Kidney epithelial cell (primary cell): ENCODE results near the gene C5orf34. TPM values are rescaled to one million over a fixed set of nuclear protein-coding genes. Genes with fewer than 3 reads are reported as not detected.

Experiments
- DNase-seq: peaks from one replicate; pipeline ENCODE4 v3.0.0-alpha.2; 2010; ENCODE audit warnings: low read depth
- H3K27me3 ChIP-seq: 2 replicates; pipeline ENCODE4 v1.6.0; 2011; ENCODE audit warnings: low read length; ENCODE audit not compliant: control insufficient read depth, insufficient read depth
- H3K36me3 ChIP-seq: 2 replicates; pipeline ENCODE4 v1.5.1; 2011; ENCODE audit warnings: low read length; ENCODE audit not compliant: control insufficient read depth, insufficient read depth
- H3K4me3 ChIP-seq: 2 replicates; pipeline ENCODE4 v1.5.1; 2011; ENCODE audit warnings: low read depth, mild to moderate bottlenecking, control low read depth, low read length
- total RNA-seq: library from RNA; depleted of rRNA; stranded (reverse); fragments of >200 nt; gene quantifications from 2 replicates; pipeline ENCODE4 v1.2.3, GENCODE V29; 2015
- TF ChIP-seq, protein P1 (sequence below): IDR thresholded peaks from 2 replicates; pipeline ENCODE4 v1.5.1; 2011; ENCODE audit warnings: mild to moderate bottlenecking, moderate library complexity, low read length, control low read depth, inconsistent platforms; ENCODE audit not compliant: insufficient read depth, poor library complexity, severe bottlenecking

C5orf34 gene, protein sequence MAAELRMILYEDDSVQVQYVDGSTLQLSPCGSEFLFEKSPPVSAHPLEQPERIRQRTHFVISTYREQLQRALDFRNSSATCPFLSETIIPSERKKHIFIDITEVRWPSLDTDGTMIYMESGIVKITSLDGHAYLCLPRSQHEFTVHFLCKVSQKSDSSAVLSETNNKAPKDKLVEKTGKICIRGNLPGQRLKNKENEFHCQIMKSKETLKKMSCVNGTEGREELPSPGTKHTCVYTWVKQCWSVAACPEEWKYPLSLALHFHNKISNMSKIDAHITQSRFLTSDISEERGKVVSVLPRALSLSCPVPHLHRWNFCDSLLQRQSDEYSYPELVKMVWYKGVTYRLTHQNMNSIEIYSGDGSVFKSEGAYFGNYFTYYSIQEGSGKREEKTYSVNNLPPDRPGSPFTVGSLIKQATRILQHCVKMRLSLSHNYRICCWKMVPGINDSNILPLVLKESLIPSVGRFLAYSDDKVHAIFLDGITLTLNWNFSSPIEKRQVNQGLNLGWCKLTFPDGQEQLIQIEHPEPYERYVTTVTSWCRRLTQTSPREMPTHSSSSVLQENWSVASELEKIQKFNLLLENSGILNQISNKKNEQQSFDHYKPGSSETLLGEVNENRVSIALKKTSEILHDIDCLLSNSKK
- 0.38 and 1.1 TPM in 2 replicates for total RNA-seq

GRCh38 chr5:43514816-43515677 is at the start of gene C5orf34:
Gene C5orf34, minus strand, starts transcription at chr5:43515148. Its CDS starts 5,809 bp downstream, at chr5:43509339.
- Histone ChIP-seq H3K36me3 (no peaks in the 10 kb centered on the region), H3K4me3 (peak within 1 kb of the TSS; percentile 62), H3K27me3 (no peaks in the 10 kb centered on the region)
- peak; percentile 86 for DNase-seq
- TF ChIP-seq, protein P1, sequence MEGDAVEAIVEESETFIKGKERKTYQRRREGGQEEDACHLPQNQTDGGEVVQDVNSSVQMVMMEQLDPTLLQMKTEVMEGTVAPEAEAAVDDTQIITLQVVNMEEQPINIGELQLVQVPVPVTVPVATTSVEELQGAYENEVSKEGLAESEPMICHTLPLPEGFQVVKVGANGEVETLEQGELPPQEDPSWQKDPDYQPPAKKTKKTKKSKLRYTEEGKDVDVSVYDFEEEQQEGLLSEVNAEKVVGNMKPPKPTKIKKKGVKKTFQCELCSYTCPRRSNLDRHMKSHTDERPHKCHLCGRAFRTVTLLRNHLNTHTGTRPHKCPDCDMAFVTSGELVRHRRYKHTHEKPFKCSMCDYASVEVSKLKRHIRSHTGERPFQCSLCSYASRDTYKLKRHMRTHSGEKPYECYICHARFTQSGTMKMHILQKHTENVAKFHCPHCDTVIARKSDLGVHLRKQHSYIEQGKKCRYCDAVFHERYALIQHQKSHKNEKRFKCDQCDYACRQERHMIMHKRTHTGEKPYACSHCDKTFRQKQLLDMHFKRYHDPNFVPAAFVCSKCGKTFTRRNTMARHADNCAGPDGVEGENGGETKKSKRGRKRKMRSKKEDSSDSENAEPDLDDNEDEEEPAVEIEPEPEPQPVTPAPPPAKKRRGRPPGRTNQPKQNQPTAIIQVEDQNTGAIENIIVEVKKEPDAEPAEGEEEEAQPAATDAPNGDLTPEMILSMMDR = no peak

DNA sequence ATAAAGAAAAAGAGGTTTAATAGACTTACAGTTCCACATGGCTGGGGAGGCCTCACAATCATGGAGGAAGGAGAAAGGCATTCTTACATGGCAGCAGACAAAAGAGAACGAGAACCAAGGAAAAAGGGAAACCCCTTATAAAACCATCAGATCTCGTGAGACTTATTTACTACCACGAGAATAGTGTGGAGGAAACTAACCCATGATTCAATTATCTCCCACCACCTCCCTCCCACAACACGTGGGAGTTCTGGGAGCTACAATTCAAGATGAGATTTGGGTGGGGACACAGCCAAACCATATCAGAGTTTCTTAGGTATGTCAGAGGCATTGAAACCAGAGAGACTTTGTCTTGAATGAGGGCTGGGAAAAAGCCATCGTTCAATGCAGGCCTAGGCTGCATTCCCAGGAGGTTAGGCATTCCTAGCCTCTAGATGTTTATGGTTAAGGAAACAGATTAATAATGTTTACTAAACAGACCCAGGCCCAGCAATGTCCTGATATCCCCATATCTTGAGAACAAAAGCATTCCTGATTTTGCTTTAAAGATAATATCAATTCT is 49.4 kb upstream of the C5orf34 start:
- H3K27me3 ChIP-seq = no peaks in the 10 kb centered on the region
- no peaks in the 10 kb centered on the region for H3K36me3 ChIP-seq
- TF ChIP-seq, protein P1 = no peak
- no peak for DNase-seq
- no peak overlapping the region for H3K4me3 ChIP-seq

- no peaks in the 10 kb centered on the region for H3K36me3 ChIP-seq
- no peaks in the 10 kb centered on the region for H3K27me3 ChIP-seq
- H3K4me3 ChIP-seq = no peak overlapping the region
- TF ChIP-seq, protein P1 = no peak
- no peak for DNase-seq
These were observed 48.4 kb upstream of the C5orf34 start for GRCh38 chr5:43563321-43563720.

GRCh38 chr5:43561356-43561755 is 46.4 kb upstream of the C5orf34 start:
- H3K27me3 ChIP-seq = no peaks in the 10 kb centered on the region
- DNase-seq = no peak
- H3K4me3 ChIP-seq = no peak overlapping the region
- TF ChIP-seq, protein P1 = no peak
- no peaks in the 10 kb centered on the region for H3K36me3 ChIP-seq

DNA sequence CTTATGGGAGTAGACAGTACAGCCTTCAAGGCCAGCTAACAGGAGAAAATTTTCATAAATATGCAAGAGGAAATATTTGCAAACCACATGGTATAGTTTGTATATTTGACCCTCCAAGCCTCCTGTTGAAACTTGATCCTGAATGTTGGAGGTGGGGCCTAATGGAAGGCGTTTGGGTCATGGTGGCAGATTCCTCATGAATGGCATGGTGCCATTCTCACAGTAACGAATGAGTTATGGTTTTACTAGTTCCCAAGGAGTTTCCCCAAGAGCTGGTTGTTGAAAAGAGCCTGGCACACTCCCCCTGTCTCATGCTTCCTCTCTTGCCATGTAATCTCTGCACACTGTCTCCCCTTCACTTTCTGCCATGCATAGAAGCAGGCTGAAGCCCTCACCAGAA is 45.2 kb upstream of the C5orf34 start:
- no peak for DNase-seq
- Histone ChIP-seq H3K27me3 (no peaks in the 10 kb centered on the region), H3K36me3 (no peaks in the 10 kb centered on the region), H3K4me3 (no peak overlapping the region)
- TF ChIP-seq, protein P1 = no peak
